IPS-18a (cell line): ENCODE results near the gene TMA7B.

Experiments used
- H3K27ac ChIP-seq: one replicate; pipeline ENCODE4 v1.5.1; 2013; ENCODE audit warnings: low read length
- H3K27me3 ChIP-seq: one replicate; pipeline ENCODE4 v1.6.1; 2013; ENCODE audit warnings: mild to moderate bottlenecking, low read length; ENCODE audit not compliant: control insufficient read depth, insufficient read depth
- H3K36me3 ChIP-seq: one replicate; pipeline ENCODE4 v1.6.1; 2013; ENCODE audit warnings: low read depth, low read length; ENCODE audit not compliant: control insufficient read depth
- H3K4me1 ChIP-seq: one replicate; pipeline ENCODE4 v1.6.1; 2013; ENCODE audit warnings: low read depth, low read length; ENCODE audit not compliant: control insufficient read depth
- H3K4me3 ChIP-seq: one replicate; pipeline ENCODE4 v1.5.1; 2013; ENCODE audit warnings: low read length
- H3K9ac ChIP-seq: one replicate; pipeline ENCODE4 v1.6.1; 2013; ENCODE audit warnings: mild to moderate bottlenecking, low read length, moderate library complexity
- H3K9me3 ChIP-seq: one replicate; pipeline ENCODE4 v1.6.1; 2013; ENCODE audit warnings: low read depth, low read length; ENCODE audit not compliant: control insufficient read depth

Gene TMA7B

GRCh38 chr22:39958949-39959639 lies 1.1 kb upstream of the TMA7B start:
- Histone ChIP-seq H3K9me3 (no peaks in the 10 kb centered on the region), H3K27ac (no peak overlapping the region), H3K4me1 (peaks cover 8% of the 10 kb centered on the region), H3K9ac (no peak overlapping the region), H3K36me3 (no peaks in the 10 kb centered on the region), H3K27me3 (no peaks in the 10 kb centered on the region), H3K4me3 (no peak overlapping the region)

GRCh38 chr22:39960791-39961746 lies 872 bp downstream of the TMA7B start:
- no peak overlapping the region for H3K9ac ChIP-seq
- H3K9me3 ChIP-seq = no peaks in the 10 kb centered on the region
- no peaks in the 10 kb centered on the region for H3K36me3 ChIP-seq
- H3K4me1 ChIP-seq = peaks cover 8% of the 10 kb centered on the region
- no peaks in the 10 kb centered on the region for H3K27me3 ChIP-seq
- no peak overlapping the region for H3K4me3 ChIP-seq
- no peak overlapping the region for H3K27ac ChIP-seq

GRCh38 chr22:39962071-39962470 lies 1.9 kb downstream of the TMA7B start:
- Histone ChIP-seq H3K36me3 (no peaks in the 10 kb centered on the region), H3K4me3 (no peak overlapping the region), H3K9me3 (no peaks in the 10 kb centered on the region), H3K27me3 (no peaks in the 10 kb centered on the region), H3K4me1 (peaks cover 8% of the 10 kb centered on the region), H3K9ac (no peak overlapping the region), H3K27ac (no peak overlapping the region)

DNA sequence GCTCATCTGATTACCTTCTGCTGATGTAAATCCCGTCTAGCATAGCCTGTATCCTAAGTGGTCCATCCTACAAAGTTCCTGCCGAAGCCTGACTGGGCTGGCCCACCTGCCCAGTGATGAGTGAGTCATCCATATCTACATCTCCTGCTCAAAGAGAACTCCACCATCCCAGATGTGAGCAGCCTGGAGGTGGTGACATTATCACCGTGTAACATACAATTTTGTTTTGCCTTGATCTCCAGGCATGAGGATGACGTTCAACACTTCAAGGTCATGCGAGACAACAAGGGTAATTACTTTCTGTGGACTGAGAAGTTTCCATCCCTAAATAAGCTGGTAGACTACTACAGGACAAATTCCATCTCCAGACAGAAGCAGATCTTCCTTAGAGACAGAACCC lies 5.6 kb downstream of the TMA7B start:
- Histone ChIP-seq H3K4me3 (no peak overlapping the region), H3K9me3 (no peaks in the 10 kb centered on the region), H3K36me3 (no peaks in the 10 kb centered on the region), H3K27me3 (no peaks in the 10 kb centered on the region), H3K4me1 (peaks cover 7% of the 10 kb centered on the region), H3K9ac (no peak overlapping the region), H3K27ac (no peak overlapping the region)

GRCh38 chr22:39966470-39966869 lies 6.3 kb downstream of the TMA7B start:
- H3K9me3 ChIP-seq = no peaks in the 10 kb centered on the region
- no peaks in the 10 kb centered on the region for H3K27me3 ChIP-seq
- no peak overlapping the region for H3K4me3 ChIP-seq
- no peak overlapping the region for H3K27ac ChIP-seq
- H3K4me1 ChIP-seq = peaks cover 7% of the 10 kb centered on the region
- H3K36me3 ChIP-seq = no peaks in the 10 kb centered on the region
- H3K9ac ChIP-seq = no peak overlapping the region

GRCh38 chr22:39967103-39967829 lies 7.1 kb downstream of the TMA7B start:
- H3K27ac ChIP-seq = no peak overlapping the region
- H3K9me3 ChIP-seq = no peaks in the 10 kb centered on the region
- peaks cover 7% of the 10 kb centered on the region for H3K4me1 ChIP-seq
- no peak overlapping the region for H3K4me3 ChIP-seq
- H3K9ac ChIP-seq = no peak overlapping the region
- H3K27me3 ChIP-seq = no peaks in the 10 kb centered on the region
- H3K36me3 ChIP-seq = no peaks in the 10 kb centered on the region

GRCh38 chr22:39967996-39968972 lies 8.1 kb downstream of the TMA7B start:
- H3K27me3 ChIP-seq = no peaks in the 10 kb centered on the region
- no peaks in the 10 kb centered on the region for H3K36me3 ChIP-seq
- no peak overlapping the region for H3K27ac ChIP-seq
- no peak overlapping the region for H3K9ac ChIP-seq
- peaks cover 7% of the 10 kb centered on the region for H3K4me1 ChIP-seq
- H3K4me3 ChIP-seq = no peak overlapping the region
- no peaks in the 10 kb centered on the region for H3K9me3 ChIP-seq

- Histone ChIP-seq H3K4me1 (peaks cover 7% of the 10 kb centered on the region), H3K27me3 (no peaks in the 10 kb centered on the region), H3K9ac (no peak overlapping the region), H3K9me3 (no peaks in the 10 kb centered on the region), H3K36me3 (no peaks in the 10 kb centered on the region), H3K4me3 (no peak overlapping the region), H3K27ac (no peak overlapping the region)
Observed at GRCh38 chr22:39970742-39971141, 10.5 kb downstream of the TMA7B start.

GRCh38 chr22:39972641-39973040 lies 12.4 kb downstream of the TMA7B start:
- Histone ChIP-seq H3K27ac (no peak overlapping the region), H3K36me3 (no peaks in the 10 kb centered on the region), H3K9ac (no peak overlapping the region), H3K4me3 (no peak overlapping the region), H3K27me3 (no peaks in the 10 kb centered on the region), H3K9me3 (no peaks in the 10 kb centered on the region), H3K4me1 (peaks cover 7% of the 10 kb centered on the region)

DNA sequence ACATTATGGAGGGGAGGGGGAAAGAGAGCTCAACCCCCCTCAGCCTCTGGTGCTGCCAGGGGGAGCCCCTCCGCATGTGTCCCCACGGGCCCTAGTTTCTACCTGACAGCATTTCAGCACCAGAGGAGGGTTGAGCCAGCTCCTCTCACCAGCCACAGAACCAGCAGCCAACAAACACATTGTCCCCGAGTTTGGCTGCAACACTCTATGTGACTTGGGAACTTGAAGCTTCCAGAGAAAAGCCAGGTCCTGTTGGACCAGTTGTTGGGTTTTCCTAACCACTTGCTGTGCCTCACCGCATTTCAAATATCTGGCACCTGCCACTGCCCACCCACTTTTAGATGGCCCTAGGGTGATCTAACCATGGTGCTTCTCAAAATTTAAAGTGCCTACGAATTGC lies 13.5 kb downstream of the TMA7B start:
- Histone ChIP-seq H3K4me1 (peaks cover 4% of the 10 kb centered on the region), H3K27me3 (no peaks in the 10 kb centered on the region), H3K27ac (no peak overlapping the region), H3K9ac (no peak overlapping the region), H3K4me3 (no peak overlapping the region), H3K36me3 (no peaks in the 10 kb centered on the region), H3K9me3 (no peaks in the 10 kb centered on the region)
